ENCODE results near the gene DGCR6L. TPM values are rescaled to one million over a fixed set of nuclear protein-coding genes. Genes with fewer than 3 reads are reported as not detected.
A peak's percentile ranks its signal among the peaks of the same experiment; 100 is the strongest.
"Not testable (repeated sequence)": the region's sequence is repeated elsewhere in the genome, so short reads cannot be mapped to it uniquely, and the experiment has no call there.

DGCR6L gene
- total RNA-seq, result 10 to 100 TPM; 39.8 to 69.2 (median 60.4) TPM

GRCh38 chr22:20319745-20320658 is at the start of gene DGCR6L:
DGCR6L (minus strand) TSS chr22:20320060; CDS start chr22:20319988, 72 bp downstream.
- ATAC-seq, result peak; percentile 94

GRCh38 chr22:20368875-20369274 is 49.0 kb upstream of the DGCR6L start:
- H3K36me3 ChIP-seq, H3K4me1 ChIP-seq, H3K27me3 ChIP-seq, H3K9me3 ChIP-seq, H3K4me3 ChIP-seq, ATAC-seq, H3K27ac ChIP-seq: not testable (repeated sequence)
- 89 to 95% methylated on average over 5 to 7 of the region's 9 CpGs for WGBS, 2 donors (ENCODE audit: low coverage in 1 of 2)

More at GRCh38 chr22:20319745-20320658, at the start of gene DGCR6L:
- H3K4me1 ChIP-seq, result peaks cover 0 to 55% (median 19%) of the 10 kb centered on the region in 3 donors
- TF ChIP-seq EP300 (IDR thresholded peaks at IDR 0.05) (no peak), POLR2A (IDR thresholded peaks at IDR 0.05) (peak; percentile 62 to 78), POLR2AphosphoS5 (IDR thresholded peaks at IDR 0.05) (peak; percentile 66)
- TF ChIP-seq, protein P1, sequence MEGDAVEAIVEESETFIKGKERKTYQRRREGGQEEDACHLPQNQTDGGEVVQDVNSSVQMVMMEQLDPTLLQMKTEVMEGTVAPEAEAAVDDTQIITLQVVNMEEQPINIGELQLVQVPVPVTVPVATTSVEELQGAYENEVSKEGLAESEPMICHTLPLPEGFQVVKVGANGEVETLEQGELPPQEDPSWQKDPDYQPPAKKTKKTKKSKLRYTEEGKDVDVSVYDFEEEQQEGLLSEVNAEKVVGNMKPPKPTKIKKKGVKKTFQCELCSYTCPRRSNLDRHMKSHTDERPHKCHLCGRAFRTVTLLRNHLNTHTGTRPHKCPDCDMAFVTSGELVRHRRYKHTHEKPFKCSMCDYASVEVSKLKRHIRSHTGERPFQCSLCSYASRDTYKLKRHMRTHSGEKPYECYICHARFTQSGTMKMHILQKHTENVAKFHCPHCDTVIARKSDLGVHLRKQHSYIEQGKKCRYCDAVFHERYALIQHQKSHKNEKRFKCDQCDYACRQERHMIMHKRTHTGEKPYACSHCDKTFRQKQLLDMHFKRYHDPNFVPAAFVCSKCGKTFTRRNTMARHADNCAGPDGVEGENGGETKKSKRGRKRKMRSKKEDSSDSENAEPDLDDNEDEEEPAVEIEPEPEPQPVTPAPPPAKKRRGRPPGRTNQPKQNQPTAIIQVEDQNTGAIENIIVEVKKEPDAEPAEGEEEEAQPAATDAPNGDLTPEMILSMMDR (IDR thresholded peaks at IDR 0.05), result no peak
- no CpG with 5 or more reads among the region's 98 CpGs for WGBS, 2 donors (ENCODE audit: low coverage in 1 of 2)
- H3K27me3 ChIP-seq, result no peaks in the 10 kb centered on the region
- no peaks in the 10 kb centered on the region for H3K9me3 ChIP-seq
- H3K27ac ChIP-seq, result peak within 1 kb of the TSS; percentile 35 to 93 (median 88)
- peaks cover 0 to 5% of the 10 kb centered on the region in 2 donors for H3K36me3 ChIP-seq
- H3K4me3 ChIP-seq, result peak within 1 kb of the TSS; percentile 91 to 93

GRCh38 chr22:20366841-20367240 is 47.0 kb upstream of the DGCR6L start:
- H3K36me3 ChIP-seq, result not testable (repeated sequence)

GRCh38 chr22:20364335-20365260 is 44.7 kb upstream of the DGCR6L start:
- not testable (repeated sequence) for H3K4me1 ChIP-seq, ATAC-seq, H3K27me3 ChIP-seq, H3K36me3 ChIP-seq, H3K4me3 ChIP-seq, H3K9me3 ChIP-seq
- peak overlapping the region in 1 of 4 donors; percentile 25 for H3K27ac ChIP-seq
- WGBS, 2 donors (ENCODE audit: low coverage in 1 of 2), result 32 to 50% methylated on average over 1 to 5 of the region's 11 CpGs

More at GRCh38 chr22:20366841-20367240, 47.0 kb upstream of the DGCR6L start:
- H3K27me3 ChIP-seq, H3K9me3 ChIP-seq, ATAC-seq, H3K4me1 ChIP-seq, H3K27ac ChIP-seq, H3K4me3 ChIP-seq: not testable (repeated sequence)
- WGBS, 2 donors (ENCODE audit: low coverage in 1 of 2), result 40% methylated on average over 1 of the region's 9 CpGs; no CpG with 5 or more reads in 1 of the 2 donors

DNA sequence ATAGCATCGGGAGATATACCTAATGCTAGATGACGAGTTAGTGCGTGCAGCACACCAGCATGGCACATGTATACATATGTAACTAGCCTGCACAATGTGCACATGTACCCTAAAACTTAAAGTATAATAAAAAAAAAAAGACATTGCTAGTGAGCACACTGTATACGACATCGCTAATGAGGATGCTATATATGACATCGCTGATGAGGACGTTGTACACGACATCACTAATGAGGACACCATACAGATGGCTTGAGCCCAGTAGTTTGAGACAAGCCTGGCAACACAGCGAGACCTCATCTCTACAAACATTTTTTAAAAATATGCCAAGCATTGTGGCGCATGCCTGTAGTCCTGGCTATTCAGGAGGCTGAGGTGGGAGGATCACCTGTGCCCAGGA is 42.5 kb upstream of the DGCR6L start:
- not testable (repeated sequence) for H3K9me3 ChIP-seq, H3K4me3 ChIP-seq, H3K4me1 ChIP-seq, ATAC-seq, H3K36me3 ChIP-seq, H3K27ac ChIP-seq, H3K27me3 ChIP-seq
- WGBS, 2 donors (ENCODE audit: low coverage in 1 of 2), result 96% methylated on average over 7 to 9 of the region's 10 CpGs

DNA sequence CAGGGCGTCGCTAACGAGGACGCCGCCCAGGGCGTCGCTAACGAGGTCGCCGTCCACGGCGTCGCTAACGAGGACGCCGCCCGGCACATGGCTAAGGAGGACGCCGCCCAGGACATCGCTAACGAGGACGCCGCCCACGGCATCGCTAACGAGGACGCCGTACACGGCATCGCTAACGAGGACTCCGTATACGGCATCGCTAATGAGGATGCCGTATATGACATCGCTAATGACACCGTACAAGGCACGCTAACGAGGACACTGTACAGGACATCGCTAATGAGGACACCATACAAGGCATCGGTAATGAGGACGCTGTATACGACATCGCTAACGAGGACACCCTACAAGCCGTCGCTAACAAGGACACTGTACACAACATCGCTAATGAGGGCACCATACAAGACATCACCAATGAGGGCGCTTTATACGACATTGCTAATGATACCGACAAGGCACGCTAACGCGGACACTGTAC is 41.9 kb upstream of the DGCR6L start:
- not testable (repeated sequence) for H3K9me3 ChIP-seq, H3K4me1 ChIP-seq, H3K27ac ChIP-seq, H3K4me3 ChIP-seq, H3K36me3 ChIP-seq, H3K27me3 ChIP-seq, ATAC-seq
- WGBS, 2 donors (ENCODE audit: low coverage in 1 of 2), result 87 to 97% methylated on average over 12 to 43 of the region's 54 CpGs

- not testable (repeated sequence) for H3K4me3 ChIP-seq, H3K27ac ChIP-seq, H3K4me1 ChIP-seq, H3K27me3 ChIP-seq, H3K9me3 ChIP-seq, H3K36me3 ChIP-seq, ATAC-seq
- 88% methylated on average over 6 of the region's 145 CpGs; no CpG with 5 or more reads in 1 of the 2 donors for WGBS, 2 donors (ENCODE audit: low coverage in 1 of 2)
Measured at GRCh38 chr22:20360866-20361751, 41.2 kb upstream of the DGCR6L start.

GRCh38 chr22:20360261-20360660 is 40.4 kb upstream of the DGCR6L start:
- not testable (repeated sequence) for H3K36me3 ChIP-seq, H3K27ac ChIP-seq, H3K4me1 ChIP-seq, H3K4me3 ChIP-seq, H3K27me3 ChIP-seq, H3K9me3 ChIP-seq, ATAC-seq
- 95% methylated on average over 8 of the region's 60 CpGs; no CpG with 5 or more reads in 1 of the 2 donors for WGBS, 2 donors (ENCODE audit: low coverage in 1 of 2)

GRCh38 chr22:20358503-20359239 is 38.8 kb upstream of the DGCR6L start:
- H3K4me3 ChIP-seq, H3K4me1 ChIP-seq, H3K36me3 ChIP-seq, ATAC-seq, H3K9me3 ChIP-seq, H3K27me3 ChIP-seq, H3K27ac ChIP-seq: not testable (repeated sequence)
- 98% methylated on average over 9 of the region's 103 CpGs; no CpG with 5 or more reads in 1 of the 2 donors for WGBS, 2 donors (ENCODE audit: low coverage in 1 of 2)

DNA sequence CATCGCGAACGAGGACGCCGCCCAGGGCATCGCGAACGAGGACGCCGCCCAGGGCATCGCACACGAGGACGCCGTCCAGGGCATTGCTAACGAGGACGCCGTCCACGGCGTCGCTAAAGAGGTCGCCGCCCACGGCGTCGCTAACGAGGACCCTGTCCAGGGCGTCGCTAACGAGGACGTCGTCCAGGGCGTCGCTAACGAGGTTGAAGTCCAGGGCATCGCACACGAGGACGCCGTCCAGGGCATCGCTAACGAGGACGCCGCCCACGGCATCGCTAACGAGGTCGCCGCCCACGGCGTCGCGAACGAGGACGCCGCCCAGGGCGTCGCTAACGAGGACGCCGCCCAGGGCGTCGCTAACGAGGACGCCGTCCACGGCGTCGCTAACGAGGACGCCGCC is 38.1 kb upstream of the DGCR6L start:
- not testable (repeated sequence) for H3K27me3 ChIP-seq, H3K4me1 ChIP-seq, H3K9me3 ChIP-seq, H3K36me3 ChIP-seq, ATAC-seq, H3K4me3 ChIP-seq, H3K27ac ChIP-seq
- 95% methylated on average over 12 of the region's 70 CpGs; no CpG with 5 or more reads in 1 of the 2 donors for WGBS, 2 donors (ENCODE audit: low coverage in 1 of 2)
